ENCODE measurements around the gene NRARP.

GRCh38 chr9:137319011-137319738, 17.1 kb upstream of the NRARP start:
- TF ChIP-seq CTCF (IDR thresholded peaks at IDR 0.05; ENCODE audit: low read depth, low read length, poor library complexity, severe bottlenecking) (no peak), EZH2phosphoT487 (IDR thresholded peaks at IDR 0.05; ENCODE audit: borderline replicate concordance, low read length) (no peak)
